Bone marrow (tissue), 2 donors: ENCODE results near the gene CAP1.
A peak's percentile ranks its signal among the peaks of the same experiment; 100 is the strongest.

ENCODE experiments used
- DNase-seq, 2 donors: peaks; one replicate each; lab custom pipeline; 2025; lab: John Stamatoyannopoulos, UW

CAP1 gene

GRCh38 chr1:40095806-40096205 is 55.3 kb downstream of the CAP1 start:
- DNase-seq = no peak

- DNase-seq = no peak
These were observed 56.1 kb downstream of the CAP1 start for GRCh38 chr1:40096646-40096976.

GRCh38 chr1:40096977-40097782 is 56.7 kb downstream of the CAP1 start, which contains the start of gene PPT1:
Gene PPT1 (minus strand): TSS chr1:40097252. CDS start chr1:40097238, 14 bp downstream.
- DNase-seq = peak in 1 of 2 donors; percentile 35

GRCh38 chr1:40102038-40102437 is 61.5 kb downstream of the CAP1 start:
- DNase-seq = no peak

GRCh38 chr1:40102896-40103295 is 62.4 kb downstream of the CAP1 start:
- no peak for DNase-seq

- DNase-seq = no peak
These were observed 64.5 kb downstream of the CAP1 start for GRCh38 chr1:40105028-40105427.

- no peak for DNase-seq
These were observed 66.9 kb downstream of the CAP1 start for GRCh38 chr1:40107290-40107959.

- DNase-seq = no peak
These were observed 69.9 kb downstream of the CAP1 start for GRCh38 chr1:40110389-40110788.

GRCh38 chr1:40114400-40114799 is 73.9 kb downstream of the CAP1 start:
- DNase-seq = no peak

GRCh38 chr1:40120128-40120527 is 79.6 kb downstream of the CAP1 start:
- no peak for DNase-seq
